Stimulated activated CD4-positive, alpha-beta T cell treated with anti-CD3 and anti-CD28 coated beads, Interleukin-12 subunit alpha, Interleukin-12 subunit beta, amount 100 ng/mL, for 4 hours (primary cell): ENCODE results near the gene MAPK7.

Experiments
- DNase-seq: peaks from one replicate; pipeline ENCODE4 v3.0.0-alpha.2; 2020

Gene MAPK7

DNA sequence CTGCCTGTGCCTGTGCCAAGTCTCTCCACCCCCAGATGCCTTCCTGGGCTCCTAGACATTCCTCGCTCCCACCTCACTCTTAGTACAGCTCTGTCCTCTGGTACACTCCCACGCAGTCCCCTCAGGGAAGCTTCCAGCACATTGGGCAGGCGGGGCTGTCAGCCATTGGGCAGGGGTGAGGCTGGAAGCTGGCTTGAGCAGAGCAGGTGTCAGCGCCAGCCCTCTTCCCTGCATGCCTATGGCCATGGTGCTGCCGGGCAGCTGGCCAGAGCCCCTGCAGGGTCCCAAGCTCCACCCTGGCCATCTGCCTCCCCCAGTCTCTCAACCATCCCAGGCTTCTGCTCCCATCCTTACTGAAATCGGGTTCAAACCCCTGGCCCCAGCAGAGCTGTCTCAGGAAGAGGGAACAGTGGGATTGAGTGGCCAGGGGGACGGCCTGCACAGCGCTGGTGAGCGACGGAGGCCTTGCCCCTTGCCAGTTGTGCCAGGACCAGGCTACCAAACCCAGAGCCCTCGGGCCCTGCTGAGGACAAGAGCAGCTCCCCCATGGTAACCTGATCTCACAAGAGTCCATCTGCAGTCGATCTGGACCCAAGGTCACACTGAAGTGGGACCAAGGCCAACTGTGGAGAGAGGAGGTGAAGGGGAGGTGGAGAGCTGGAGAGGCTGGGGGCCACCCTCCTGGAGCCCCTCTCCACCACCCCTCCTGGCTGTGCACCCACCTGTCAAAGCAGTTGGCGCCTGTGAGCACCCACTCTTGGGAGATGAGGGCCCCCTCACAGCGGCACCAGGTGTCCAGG is 13.4 kb upstream of the MAPK7 start:
- DNase-seq = no peak

DNA sequence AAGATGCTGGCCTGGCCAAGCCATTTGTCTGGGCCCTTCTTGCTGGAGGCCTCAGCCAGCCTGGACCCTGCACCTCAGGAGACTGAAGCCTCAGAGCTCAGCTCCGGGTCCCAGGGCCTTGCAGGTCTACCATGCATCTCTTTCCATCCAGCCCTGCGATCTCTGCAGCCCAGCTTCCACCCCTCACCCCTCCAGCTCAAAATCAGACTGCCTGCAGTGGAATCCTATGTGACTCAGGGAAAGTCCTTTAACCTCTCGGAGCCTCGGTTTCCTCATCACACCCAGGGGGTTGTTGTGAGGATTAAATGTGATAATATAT is 12.8 kb upstream of the MAPK7 start:
- no peak for DNase-seq

GRCh38 chr17:19365833-19366636 is 12.3 kb upstream of the MAPK7 start:
- DNase-seq = no peak

GRCh38 chr17:19366637-19366972 is 11.7 kb upstream of the MAPK7 start:
- DNase-seq = no peak

DNA sequence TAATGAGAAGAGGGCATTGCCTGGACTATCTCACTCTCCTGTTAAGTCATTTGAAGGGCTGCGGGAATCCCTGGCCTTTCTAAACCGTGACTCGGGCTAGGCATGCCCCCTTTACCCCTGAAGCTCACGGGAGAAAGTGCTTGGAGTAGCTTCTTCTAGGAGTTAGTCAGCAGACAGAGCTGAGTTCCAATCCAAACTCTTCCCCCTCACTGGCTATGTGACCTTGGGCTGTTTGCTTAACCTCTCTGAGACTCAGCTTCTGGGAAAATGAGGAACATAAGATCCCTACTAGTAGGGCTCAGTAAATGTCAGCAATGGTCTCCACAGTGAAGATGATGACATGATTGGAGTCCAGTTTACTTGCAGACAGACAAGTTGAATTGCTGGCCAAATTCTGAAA is 10.1 kb upstream of the MAPK7 start:
- DNase-seq = no peak

DNA sequence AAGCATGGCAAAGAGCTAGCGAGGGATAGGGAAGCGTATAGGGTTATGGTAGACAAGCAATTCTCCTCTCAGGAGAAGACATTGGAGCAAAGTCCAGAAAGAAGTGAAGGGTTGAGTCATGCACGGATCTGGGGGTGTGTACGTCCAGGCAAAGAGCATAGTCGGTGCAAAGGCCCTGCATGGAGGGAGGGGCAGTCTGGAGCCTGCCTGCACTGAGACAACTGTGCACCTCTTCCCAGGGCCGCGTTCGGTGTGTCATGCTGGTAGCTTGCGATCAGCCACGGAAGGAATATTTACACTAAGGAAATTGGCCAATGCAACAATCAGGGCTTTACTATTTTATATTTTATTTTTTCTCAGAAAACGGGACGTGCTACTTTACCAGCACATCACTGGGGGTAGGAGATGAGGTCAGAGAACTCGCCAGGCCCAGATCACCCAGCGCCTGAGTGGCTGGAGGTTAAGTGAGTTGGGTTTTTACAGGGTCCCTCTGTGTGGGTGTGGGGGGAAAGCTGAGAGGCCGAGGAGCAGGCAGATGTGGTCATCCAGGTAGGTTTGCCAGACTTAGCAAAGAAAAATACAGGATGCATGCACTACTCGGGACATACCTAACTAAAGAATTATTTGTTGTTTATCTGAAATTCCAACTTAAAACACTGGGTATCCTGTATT is 9.1 kb upstream of the MAPK7 start:
- DNase-seq = no peak

DNA sequence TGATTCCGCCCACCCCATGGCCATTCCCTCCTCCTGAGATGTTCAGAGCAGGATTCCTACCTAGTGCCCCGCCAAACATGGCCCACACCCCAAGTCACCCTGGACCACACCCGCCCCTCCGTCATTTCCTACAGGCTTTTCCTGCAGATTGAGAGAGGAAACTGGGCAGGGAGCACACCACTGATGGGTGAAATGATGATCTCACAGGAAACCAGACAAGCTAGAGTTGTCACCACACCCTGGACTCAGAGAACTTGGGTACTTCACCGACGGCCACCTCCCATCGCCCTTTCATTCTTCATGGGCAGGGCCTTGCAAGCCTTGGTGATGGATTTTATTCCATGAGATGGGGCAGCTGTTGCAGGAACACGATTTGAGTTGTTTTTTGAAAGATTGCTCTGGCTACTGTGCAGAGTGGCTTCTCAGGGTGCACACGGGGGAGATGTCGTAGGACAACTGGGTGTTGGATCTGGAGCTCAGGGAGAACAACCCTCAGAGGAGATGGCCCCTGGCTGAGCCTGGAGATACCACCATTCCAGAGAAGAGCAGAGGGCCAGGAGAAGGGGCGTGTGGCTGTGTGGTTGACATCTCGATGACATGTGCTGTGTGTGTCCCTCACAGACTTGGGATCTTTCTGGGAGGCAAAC is 8.3 kb upstream of the MAPK7 start:
- no peak for DNase-seq

- no peak for DNase-seq
Measured at GRCh38 chr17:19370493-19370960, 7.8 kb upstream of the MAPK7 start.

DNA sequence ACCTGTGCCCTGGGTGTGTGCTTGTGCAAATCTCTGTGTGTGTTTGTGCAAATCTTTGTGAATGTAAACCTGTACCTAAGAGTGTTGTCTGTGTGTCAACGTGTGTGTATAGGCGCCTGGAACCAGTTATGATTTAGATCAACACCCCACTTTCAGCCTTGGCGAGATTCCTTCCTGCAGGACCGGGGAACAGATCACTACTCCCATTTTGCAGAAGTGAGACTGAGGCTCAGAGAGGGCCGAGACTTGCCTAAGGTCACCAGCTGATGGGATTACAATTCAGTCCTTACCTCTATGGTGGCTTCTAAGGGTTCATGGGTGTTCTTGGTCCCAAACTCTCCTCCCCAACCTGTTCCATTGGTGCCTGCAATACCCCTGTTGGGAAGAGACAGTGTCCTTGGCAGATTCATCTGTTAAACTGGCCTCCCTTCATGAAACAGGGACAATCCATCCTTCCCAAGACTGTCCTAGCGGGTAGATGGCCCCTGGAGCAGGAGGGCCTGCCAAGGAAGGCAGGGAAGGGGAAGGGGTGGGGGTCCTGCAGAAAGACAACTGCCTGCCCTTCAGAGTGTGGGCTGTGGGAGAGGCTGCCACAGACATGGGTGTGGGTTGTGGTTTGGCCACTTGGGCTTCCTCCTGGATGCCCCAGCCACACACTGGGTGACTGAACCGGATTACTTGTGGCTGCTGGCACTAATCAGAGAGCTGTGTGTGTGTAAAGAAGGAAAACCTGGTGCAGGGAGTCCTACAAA is 6.9 kb upstream of the MAPK7 start:
- DNase-seq = no peak

DNA sequence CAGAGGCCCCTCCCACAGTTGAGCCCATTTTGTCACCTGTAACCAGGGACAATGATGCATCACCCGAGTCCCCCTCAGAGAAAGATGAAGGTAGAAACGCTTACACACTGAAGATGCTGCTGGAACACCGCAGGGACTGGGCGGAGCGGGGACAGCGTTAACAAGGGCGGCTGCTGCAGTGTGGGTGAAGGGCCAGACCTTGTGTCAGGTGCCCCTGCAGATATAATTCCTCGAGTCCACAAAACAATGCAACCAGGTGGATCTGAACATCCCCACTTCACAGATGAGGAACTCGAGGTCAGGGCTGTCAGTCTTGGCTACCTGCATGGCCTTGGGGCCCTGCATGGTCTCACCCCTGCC is 6.3 kb upstream of the MAPK7 start:
- no peak for DNase-seq

DNA sequence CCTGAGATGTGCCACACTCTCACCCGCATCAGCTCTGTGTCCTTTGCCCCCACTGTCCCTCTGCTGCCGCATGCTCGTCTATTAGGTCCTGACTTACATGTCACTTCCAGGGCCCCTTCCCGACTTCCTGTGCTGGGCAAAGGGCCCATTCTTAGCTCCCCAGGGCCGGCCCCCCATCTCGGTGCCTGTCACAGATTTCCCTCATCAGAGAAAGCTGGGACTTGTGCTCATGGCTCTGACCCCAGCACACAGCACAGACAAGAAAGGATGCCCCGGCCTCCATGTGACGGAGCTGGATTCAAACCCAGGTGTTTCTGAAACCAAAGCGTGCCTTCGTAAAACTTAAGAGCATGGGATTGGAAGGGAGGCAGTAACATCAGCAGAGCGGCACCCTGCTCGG is 5.9 kb upstream of the MAPK7 start:
- DNase-seq = no peak

- no peak for DNase-seq
Measured at GRCh38 chr17:19372866-19373504, 5.3 kb upstream of the MAPK7 start.

DNA sequence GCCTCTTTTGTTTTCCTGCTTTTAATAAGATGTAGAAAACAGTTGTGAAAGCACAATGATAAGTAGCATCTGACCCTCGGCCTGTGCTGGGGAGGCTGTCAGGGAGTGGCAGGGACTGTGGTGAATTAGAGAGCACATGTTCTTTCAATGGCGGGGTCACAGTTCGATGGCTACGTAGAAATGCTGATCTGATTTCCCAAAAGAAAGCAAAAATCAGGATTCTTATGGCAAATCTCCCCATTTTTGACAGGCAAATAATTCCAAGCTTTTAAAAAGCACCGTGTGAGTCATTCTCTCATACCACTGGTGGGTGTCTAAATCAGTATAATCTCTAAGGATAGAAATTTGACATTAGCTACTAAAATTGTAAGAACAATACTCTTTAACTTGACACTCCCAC is 4.2 kb upstream of the MAPK7 start:
- DNase-seq = no peak

- no peak for DNase-seq
Measured at GRCh38 chr17:19375732-19376131, 2.6 kb upstream of the MAPK7 start.

GRCh38 chr17:19376811-19377210 is 1.5 kb upstream of the MAPK7 start:
- no peak for DNase-seq

- peak; percentile 89 for DNase-seq
Measured at GRCh38 chr17:19377602-19378415, 489 bp upstream of the MAPK7 start.

DNA sequence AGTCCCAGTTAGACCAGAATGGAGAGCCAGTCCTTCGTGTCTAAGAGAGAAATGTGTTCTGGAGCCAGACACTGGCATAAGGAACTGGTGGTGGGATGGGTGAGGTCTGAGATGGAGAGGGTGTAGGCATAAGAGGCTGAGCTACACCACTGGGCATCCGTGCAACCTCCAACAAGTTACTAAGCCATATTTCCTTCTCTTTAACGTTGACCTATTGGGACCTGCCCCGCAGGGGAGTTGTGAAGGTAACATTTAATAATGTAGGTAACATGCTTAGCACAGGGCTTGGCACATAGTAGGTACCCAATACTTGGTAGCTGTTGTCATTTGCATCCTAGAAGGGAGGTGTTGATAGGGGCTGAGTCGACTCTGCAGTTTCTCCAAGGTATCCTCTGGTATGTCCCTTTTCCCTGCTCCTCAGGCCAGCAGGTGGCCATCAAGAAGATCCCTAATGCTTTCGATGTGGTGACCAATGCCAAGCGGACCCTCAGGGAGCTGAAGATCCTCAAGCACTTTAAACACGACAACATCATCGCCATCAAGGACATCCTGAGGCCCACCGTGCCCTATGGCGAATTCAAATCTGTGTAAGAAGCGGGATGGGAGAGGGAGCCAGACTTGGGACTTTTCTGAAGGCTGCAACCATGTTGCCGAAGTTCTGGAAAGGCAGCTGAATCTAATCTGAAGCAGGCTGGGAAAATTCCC is 1.2 kb downstream of the MAPK7 start:
- DNase-seq = no peak

DNA sequence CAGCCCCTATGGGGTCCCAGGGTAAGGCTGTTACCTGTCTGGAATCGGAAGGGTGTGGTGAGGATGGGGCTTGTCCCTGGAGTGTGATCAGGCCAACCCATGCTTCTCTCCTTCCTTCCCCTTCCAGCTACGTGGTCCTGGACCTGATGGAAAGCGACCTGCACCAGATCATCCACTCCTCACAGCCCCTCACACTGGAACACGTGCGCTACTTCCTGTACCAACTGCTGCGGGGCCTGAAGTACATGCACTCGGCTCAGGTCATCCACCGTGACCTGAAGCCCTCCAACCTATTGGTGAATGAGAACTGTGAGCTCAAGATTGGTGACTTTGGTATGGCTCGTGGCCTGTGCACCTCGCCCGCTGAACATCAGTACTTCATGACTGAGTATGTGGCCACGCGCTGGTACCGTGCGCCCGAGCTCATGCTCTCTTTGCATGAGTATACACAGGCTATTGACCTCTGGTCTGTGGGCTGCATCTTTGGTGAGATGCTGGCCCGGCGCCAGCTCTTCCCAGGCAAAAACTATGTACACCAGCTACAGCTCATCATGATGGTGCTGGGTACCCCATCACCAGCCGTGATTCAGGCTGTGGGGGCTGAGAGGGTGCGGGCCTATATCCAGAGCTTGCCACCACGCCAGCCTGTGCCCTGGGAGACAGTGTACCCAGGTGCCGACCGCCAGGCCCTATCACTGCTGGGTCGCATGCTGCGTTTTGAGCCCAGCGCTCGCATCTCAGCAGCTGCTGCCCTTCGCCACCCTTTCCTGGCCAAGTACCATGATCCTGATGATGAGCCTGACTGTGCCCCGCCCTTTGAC is 2.4 kb downstream of the MAPK7 start:
- DNase-seq = no peak

DNA sequence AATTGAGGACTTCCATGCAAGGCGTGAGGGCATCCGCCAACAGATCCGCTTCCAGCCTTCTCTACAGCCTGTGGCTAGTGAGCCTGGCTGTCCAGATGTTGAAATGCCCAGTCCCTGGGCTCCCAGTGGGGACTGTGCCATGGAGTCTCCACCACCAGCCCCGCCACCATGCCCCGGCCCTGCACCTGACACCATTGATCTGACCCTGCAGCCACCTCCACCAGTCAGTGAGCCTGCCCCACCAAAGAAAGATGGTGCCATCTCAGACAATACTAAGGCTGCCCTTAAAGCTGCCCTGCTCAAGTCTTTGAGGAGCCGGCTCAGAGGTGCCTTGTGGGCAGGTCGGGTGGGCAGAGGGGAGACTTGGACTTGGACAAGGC is 3.1 kb downstream of the MAPK7 start:
- DNase-seq = no peak
